Heart right ventricle (tissue), 16 donors: ENCODE data around the gene GRID2IP. TPM values are rescaled to one million over a fixed set of nuclear protein-coding genes. Genes with fewer than 3 reads are reported as not detected.

Experiments used
- ATAC-seq, 8 donors: fragments of 200-7000 bp; cut with Tn5 transposase; one replicate each; pipeline ENCODE4 v1.9.1; 2020; ENCODE audit warnings: mild to moderate bottlenecking in 8 of 8, moderate library complexity in 8 of 8, moderate number of reproducible peaks in 1 of 8
- DNase-seq, 2 donors: peaks; one replicate each; pipeline ENCODE4 v3.0.0-alpha.2; 2020
- H3K27ac ChIP-seq, 10 donors: fragments of 200-600 bp; sonication (generic) in 2 of 10; one replicate each; pipeline versions ENCODE4 v1.5.0 to v1.8.0; 2020 to 2022; ENCODE audit warnings: mild to moderate bottlenecking in 3 of 10
- H3K27me3 ChIP-seq, 7 donors: fragments of 200-600 bp; one replicate each; pipeline ENCODE4 v1.8.0; 2021 to 2022; ENCODE audit warnings: mild to moderate bottlenecking in 2 of 7
- H3K36me3 ChIP-seq, 9 donors: fragments of 200-600 bp; sonication (generic) in 1 of 9; one replicate each; pipeline versions ENCODE4 v1.5.0 to v1.8.0; 2020 to 2022; ENCODE audit warnings: mild to moderate bottlenecking in 2 of 9
- H3K4me1 ChIP-seq, 9 donors: fragments of 200-600 bp; sonication (generic) in 1 of 9; one replicate each; pipeline versions ENCODE4 v1.5.0 to v1.8.0; 2020 to 2022; ENCODE audit warnings: mild to moderate bottlenecking in 4 of 9
- H3K4me3 ChIP-seq, 10 donors: fragments of 200-600 bp; sonication (generic) in 2 of 10; one replicate each; pipeline versions ENCODE4 v1.5.0 to v1.8.0; 2020 to 2022; ENCODE audit warnings: mild to moderate bottlenecking in 7 of 10, moderate library complexity in 2 of 10
- H3K9me3 ChIP-seq, 11 donors: fragments of 200-600 bp in 10 of 11; sonication (generic) in 2 of 11; one replicate each; pipeline versions ENCODE4 v1.5.0 to v1.8.0; 2013 to 2022; ENCODE audit warnings: mild to moderate bottlenecking in 2 of 11, control low read depth in 1 of 11, moderate library complexity in 1 of 11
- CTCF ChIP-seq, 9 donors: fragments of 200-600 bp; sonication (generic) in 2 of 9; IDR thresholded peaks; one replicate each; pipeline versions ENCODE4 v1.5.0 to v1.8.0; 2021 to 2022; ENCODE audit warnings: antibody characterized with exemption in 9 of 9, mild to moderate bottlenecking in 5 of 9, moderate library complexity in 1 of 9
- WGBS, 2 donors: extraction: QIAGEN DNeasy Blood & Tissue Kit; methylation state at CpG; one replicate each; pipeline ENCODE4 v1.1.7; 2013; ENCODE audit warnings: inconsistent platforms in 1 of 2; 5-methylcytosine and 5-hydroxymethylcytosine counted together
- intact Hi-C, 10 donors: fragments of 100-400 bp; cut with DNase I; formaldehyde crosslinking; loops; one replicate each; pipeline versions ENCODE4 v1.11.1 to v1.14.2; 2022
- polyA plus RNA-seq, 2 donors: library from polyadenylated mRNA; stranded (reverse); fragments of 200-250 nt; gene quantifications; one replicate each; pipeline ENCODE4 v1.2.3, GENCODE V29; 2013
- total RNA-seq, 10 donors: library from RNA; stranded (reverse); fragmentation: NEBNext Ultra II Directional in 3 of 10; extraction: Animal tissue kit (Norgen Biotek cat#: 25700) in 3 of 10; gene quantifications; one replicate each; pipeline versions ENCODE4 v1.2.1 to v1.2.4, GENCODE V29; 2021 to 2023
- donor health status: Arrhythmogenic right ventricular cardiomyopathy.
- donor health status: ischemic (EF 13 %, LVEDD 7.1; RV severe dilation, severe dysfunction).
- donor health status: healthy with polysubstance abuse.
- donor health status: DM: no; HTN: yes; CAD: no.
- donor health status: DM: no; HTN: no; CAD: no.
- donor health status: ischemic (EF 25% LVEDD 6.9; RV normal size, moderate dysfunction).
- donor health status: ischemic (EF 25% LVEDD 5.7; RV mildly dilated, moderate dysfunction).
- donor health status: healthy.
- donor health status: DM: yes; HTN: yes; CAD: no.
- donor health status: Ischemic cardiomyopathy.
- donor health status: ischemic (EF 35%, LVEDD 5.7; RV mildly dilated, moderate dysfunction).
- donor health status: nonischemic (EF 11% LVEDD 7.7; RV severe dilation, severe dysfunction).
- donor health status: DM: yes; HTN: yes; CAD: no.
- donor health status: PGD.
- donor health status: ischemic (EF 29% LVEDD 5.4; RV normal size, mild dysfunction).
- donor health status: nonischemic (EF 23%, LVEDD 6.1; RV moderate dilation, normal function).

GRID2IP gene
- total and polyA plus RNA-seq, 12 donors = 0.01 to 0.15 (median 0.11) TPM; not detected in 9

GRCh38 chr7:6563936-6564770 lies 12.9 kb upstream of the GRID2IP start:
- Histone ChIP-seq H3K36me3 (no peaks in the 10 kb centered on the region), H3K4me3 (no peak overlapping the region), H3K4me1 (no peaks in the 10 kb centered on the region), H3K27ac (no peak overlapping the region), H3K9me3 (no peaks in the 10 kb centered on the region), H3K27me3 (peaks cover 0 to 15% (median 0%) of the 10 kb centered on the region in 7 donors)
- peak in 3 of 8 donors; percentile 37 to 49 (median 41) for ATAC-seq
- intact Hi-C loops = loop anchor here in 1 of 10 donors (10.0 kb wide), 1 partner anchor 49 kb away; no protein-coding TSS in a partner anchor
- TF ChIP-seq CTCF (IDR thresholded peaks at IDR 0.05) = no peak
- 72 to 77% methylated on average over 12 of the region's 12 CpGs for WGBS, 2 donors
- no peak for DNase-seq

- WGBS, 2 donors = 88 to 91% methylated on average over 1 of the region's 1 CpG
- no peaks in the 10 kb centered on the region for H3K9me3 ChIP-seq
- ATAC-seq (no peak), DNase-seq (no peak)
- H3K36me3 ChIP-seq = no peaks in the 10 kb centered on the region
- H3K4me3 ChIP-seq = no peak overlapping the region
- peaks cover 0 to 15% (median 0%) of the 10 kb centered on the region in 7 donors for H3K27me3 ChIP-seq
- TF ChIP-seq CTCF (IDR thresholded peaks at IDR 0.05) = no peak
- no peak overlapping the region for H3K27ac ChIP-seq
- intact Hi-C loops = loop anchor here in 1 of 10 donors (10.0 kb wide), 1 partner anchor 47 kb away; no protein-coding TSS in a partner anchor
- H3K4me1 ChIP-seq = no peaks in the 10 kb centered on the region
These were observed 10.8 kb upstream of the GRID2IP start for GRCh38 chr7:6562106-6562505.

- 29 to 41% methylated on average over 3 of the region's 3 CpGs for WGBS, 2 donors
- no peak for DNase-seq
- H3K4me3 ChIP-seq = no peak overlapping the region
- H3K9me3 ChIP-seq = no peaks in the 10 kb centered on the region
- no peak overlapping the region for H3K27ac ChIP-seq
- TF ChIP-seq CTCF (IDR thresholded peaks at IDR 0.05) = no peak
- intact Hi-C loops = loop anchor here in 1 of 10 donors (10.0 kb wide), 1 partner anchor 45 kb away; no protein-coding TSS in a partner anchor
- peaks cover 0 to 12% (median 0%) of the 10 kb centered on the region in 7 donors for H3K27me3 ChIP-seq
- H3K36me3 ChIP-seq = no peaks in the 10 kb centered on the region
- H3K4me1 ChIP-seq = no peaks in the 10 kb centered on the region
- no peak for ATAC-seq
These were observed 8.6 kb upstream of the GRID2IP start for GRCh38 chr7:6559896-6560295.

- H3K27ac ChIP-seq = no peak overlapping the region
- 45 to 54% methylated on average over 6 of the region's 6 CpGs for WGBS, 2 donors
- DNase-seq (no peak), ATAC-seq (peak in 1 of 8 donors; percentile 48)
- no peak overlapping the region for H3K4me3 ChIP-seq
- H3K4me1 ChIP-seq = no peaks in the 10 kb centered on the region
- peak in 6 of 9 donors; percentile 11 to 34 (median 28) for TF ChIP-seq CTCF (IDR thresholded peaks at IDR 0.05)
- no peaks in the 10 kb centered on the region for H3K9me3 ChIP-seq
- peaks cover 0 to 12% (median 0%) of the 10 kb centered on the region in 7 donors for H3K27me3 ChIP-seq
- H3K36me3 ChIP-seq = no peaks in the 10 kb centered on the region
- intact Hi-C loops = no loop called here
These were observed 7.6 kb upstream of the GRID2IP start for GRCh38 chr7:6558837-6559236.
